ENCODE measurements around the gene TM6SF1. TPM values are rescaled to one million over a fixed set of nuclear protein-coding genes. Genes with fewer than 3 reads are reported as not detected.
"Not testable (repeated sequence)": the region's sequence is repeated elsewhere in the genome, so short reads cannot be mapped to it uniquely, and the experiment has no call there.

The TM6SF1 gene
- 0.48 TPM in 1 of 2 replicates, not detected in the other for total RNA-seq
- polyA plus RNA-seq (2012) = 0.28 TPM

GRCh38 chr15:83106994-83107840 lies at the start of gene TM6SF1:
Gene TM6SF1 (plus strand): TSS chr15:83107645. CDS start chr15:83107681, 36 bp downstream.
- DNase-seq (ENCODE audit: low read depth) = peak; percentile 26

GRCh38 chr15:83057696-83058376 lies 49.6 kb upstream of the TM6SF1 start:
- DNase-seq (ENCODE audit: low read depth) = no peak

- no peak for DNase-seq (ENCODE audit: low read depth)
Observed at GRCh38 chr15:83061680-83062079, 45.8 kb upstream of the TM6SF1 start.

- DNase-seq (ENCODE audit: low read depth) = no peak
Observed at GRCh38 chr15:83062768-83063180, 44.7 kb upstream of the TM6SF1 start.

GRCh38 chr15:83063551-83063950 lies 43.9 kb upstream of the TM6SF1 start:
- DNase-seq (ENCODE audit: low read depth) = no peak

GRCh38 chr15:83064859-83065258 lies 42.6 kb upstream of the TM6SF1 start:
- DNase-seq (ENCODE audit: low read depth) = no peak

GRCh38 chr15:83065431-83065830 lies 42.0 kb upstream of the TM6SF1 start:
- DNase-seq (ENCODE audit: low read depth) = no peak

GRCh38 chr15:83066034-83066733 lies 41.3 kb upstream of the TM6SF1 start:
- peak; percentile 31 for DNase-seq (ENCODE audit: low read depth)

- peak; percentile 97 for DNase-seq (ENCODE audit: low read depth)
Observed at GRCh38 chr15:83066734-83067637, 40.5 kb upstream of the TM6SF1 start, which contains the start of gene BTBD1. Gene BTBD1 (minus strand): TSS chr15:83067252. CDS start chr15:83067151, 101 bp downstream.

GRCh38 chr15:83067638-83067962 lies 39.8 kb upstream of the TM6SF1 start:
- DNase-seq (ENCODE audit: low read depth) = no peak

- DNase-seq (ENCODE audit: low read depth) = no peak
Observed at GRCh38 chr15:83068054-83068453, 39.4 kb upstream of the TM6SF1 start.

GRCh38 chr15:83069211-83069642 lies 38.2 kb upstream of the TM6SF1 start:
- not testable (repeated sequence) for DNase-seq (ENCODE audit: low read depth)

GRCh38 chr15:83077491-83078230 lies 29.8 kb upstream of the TM6SF1 start:
- peak; percentile 56 for DNase-seq (ENCODE audit: low read depth)

- no peak for DNase-seq (ENCODE audit: low read depth)
Observed at GRCh38 chr15:83078712-83079111, 28.7 kb upstream of the TM6SF1 start.

- no peak for DNase-seq (ENCODE audit: low read depth)
Observed at GRCh38 chr15:83081256-83082014, 26.0 kb upstream of the TM6SF1 start.

- DNase-seq (ENCODE audit: low read depth) = no peak
Observed at GRCh38 chr15:83082730-83083386, 24.6 kb upstream of the TM6SF1 start.

- DNase-seq (ENCODE audit: low read depth) = not testable (repeated sequence)
Observed at GRCh38 chr15:83085461-83085860, 22.0 kb upstream of the TM6SF1 start.

GRCh38 chr15:83085864-83086552 lies 21.4 kb upstream of the TM6SF1 start:
- DNase-seq (ENCODE audit: low read depth) = not testable (repeated sequence)
